HG03095 (cell line): Measurements from ENCODE around the gene GKAP1.
A peak's percentile ranks its signal among the peaks of the same experiment; 100 is the strongest.
"Not testable (repeated sequence)": the region's sequence is repeated elsewhere in the genome, so short reads cannot be mapped to it uniquely, and the experiment has no call there.

Experiments
- ATAC-seq: cut with Tn5 transposase; IDR thresholded peaks from one replicate; pipeline ENCODE4 v1.9.1; 2021; ENCODE audit warnings: moderate library complexity; ENCODE audit not compliant: unreplicated experiment

GKAP1 gene

DNA sequence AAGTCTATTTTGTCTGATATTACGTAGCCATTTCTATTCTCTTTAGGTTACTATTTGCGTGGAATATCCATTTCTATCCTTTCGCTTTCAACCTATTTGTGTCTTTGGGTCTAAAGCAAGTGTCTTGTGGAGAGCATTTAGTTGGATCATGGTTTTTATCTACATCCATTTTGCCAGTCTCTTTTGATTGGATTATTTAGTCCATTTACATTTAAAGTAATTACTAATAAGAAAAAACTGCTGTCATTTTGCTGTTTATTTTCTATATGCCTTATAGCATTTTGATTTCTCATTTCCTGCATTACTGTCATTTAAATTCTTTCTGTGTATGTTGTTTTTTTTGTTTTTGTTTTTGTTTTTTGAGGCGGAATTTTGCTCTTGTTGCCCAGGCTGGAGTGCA, 83.8 kb downstream of the GKAP1 start:
- ATAC-seq = no peak

DNA sequence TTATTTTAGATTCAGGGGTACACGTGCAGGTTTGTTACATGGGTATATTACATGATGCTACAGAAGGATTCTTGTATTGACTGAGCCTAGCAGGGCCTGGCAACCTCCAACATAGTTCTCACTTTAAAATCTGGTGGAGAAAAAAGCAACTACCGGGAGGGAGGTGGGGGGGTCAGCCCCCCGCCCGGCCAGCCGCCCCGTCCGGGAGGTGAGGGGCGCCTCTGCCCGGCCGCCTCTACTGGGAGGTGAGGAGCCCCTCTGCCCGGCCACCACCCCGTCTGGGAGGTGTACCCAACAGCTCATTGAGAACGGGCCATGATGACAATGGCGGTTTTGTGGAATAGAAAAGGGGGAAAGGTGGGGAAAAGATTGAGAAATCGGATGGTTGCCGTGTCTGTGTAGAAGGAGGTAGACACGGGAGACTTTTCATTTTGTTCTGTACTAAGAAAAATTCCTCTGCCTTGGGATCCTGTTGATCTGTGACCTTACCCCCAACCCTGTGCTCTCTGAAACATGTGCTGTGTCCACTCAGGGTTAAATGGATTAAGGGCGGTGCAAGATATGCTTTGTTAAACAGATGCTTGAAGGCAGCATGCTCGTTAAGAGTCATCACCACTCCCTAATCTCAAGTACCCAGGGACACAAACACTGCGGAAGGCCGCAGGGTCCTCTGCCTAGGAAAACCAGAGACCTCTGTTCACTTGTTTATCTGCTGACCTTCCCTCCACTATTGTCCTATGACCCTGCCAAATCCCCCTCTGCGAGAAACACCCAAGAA, 88.8 kb downstream of the GKAP1 start:
- ATAC-seq = not testable (repeated sequence)

GRCh38 chr9:83724436-83724835, 93.1 kb downstream of the GKAP1 start:
- ATAC-seq = no peak

- ATAC-seq = no peak
These were observed 94.7 kb downstream of the GKAP1 start for GRCh38 chr9:83722726-83723495.

DNA sequence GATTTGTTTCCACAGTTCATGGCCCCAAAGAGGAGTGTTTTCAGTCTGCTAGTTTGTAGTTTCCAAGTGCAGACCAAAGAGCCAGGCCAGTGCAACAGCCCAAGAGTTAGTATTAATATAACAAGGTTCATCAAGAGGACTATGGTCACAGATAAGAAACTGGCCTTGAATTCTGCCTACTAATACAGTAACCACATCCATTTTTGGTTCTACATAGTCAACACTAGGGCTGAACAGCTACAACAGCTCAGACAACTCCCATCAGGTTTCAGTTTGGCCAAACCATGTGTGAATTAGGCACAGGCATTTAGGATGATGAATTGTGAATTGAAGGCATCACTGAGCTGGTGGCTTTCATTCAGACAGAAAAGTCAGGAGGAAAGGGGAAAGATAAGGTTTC, 96.1 kb downstream of the GKAP1 start:
- no peak for ATAC-seq

GRCh38 chr9:83715794-83716193, 101.8 kb downstream of the GKAP1 start:
- ATAC-seq = no peak

GRCh38 chr9:83715221-83715620, 102.3 kb downstream of the GKAP1 start:
- ATAC-seq = no peak

DNA sequence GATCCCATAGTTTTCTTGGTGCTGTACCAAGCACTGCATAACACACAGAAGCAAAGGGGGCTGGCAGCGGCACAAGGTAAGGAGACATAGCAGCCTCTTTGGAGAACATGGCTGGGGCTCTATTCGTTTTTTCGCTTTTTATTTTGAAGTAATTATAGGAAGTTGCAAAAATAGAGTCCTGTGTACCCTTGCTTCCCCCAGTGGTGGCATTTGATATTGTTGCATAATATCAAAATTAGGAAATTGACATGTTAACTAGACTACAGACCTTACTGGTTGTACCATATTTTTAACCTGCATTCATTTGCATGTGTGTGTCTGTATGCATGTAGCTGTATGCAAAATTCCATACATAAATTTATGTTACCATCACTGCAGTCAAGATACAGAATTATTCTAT, 103.2 kb downstream of the GKAP1 start:
- ATAC-seq = no peak

DNA sequence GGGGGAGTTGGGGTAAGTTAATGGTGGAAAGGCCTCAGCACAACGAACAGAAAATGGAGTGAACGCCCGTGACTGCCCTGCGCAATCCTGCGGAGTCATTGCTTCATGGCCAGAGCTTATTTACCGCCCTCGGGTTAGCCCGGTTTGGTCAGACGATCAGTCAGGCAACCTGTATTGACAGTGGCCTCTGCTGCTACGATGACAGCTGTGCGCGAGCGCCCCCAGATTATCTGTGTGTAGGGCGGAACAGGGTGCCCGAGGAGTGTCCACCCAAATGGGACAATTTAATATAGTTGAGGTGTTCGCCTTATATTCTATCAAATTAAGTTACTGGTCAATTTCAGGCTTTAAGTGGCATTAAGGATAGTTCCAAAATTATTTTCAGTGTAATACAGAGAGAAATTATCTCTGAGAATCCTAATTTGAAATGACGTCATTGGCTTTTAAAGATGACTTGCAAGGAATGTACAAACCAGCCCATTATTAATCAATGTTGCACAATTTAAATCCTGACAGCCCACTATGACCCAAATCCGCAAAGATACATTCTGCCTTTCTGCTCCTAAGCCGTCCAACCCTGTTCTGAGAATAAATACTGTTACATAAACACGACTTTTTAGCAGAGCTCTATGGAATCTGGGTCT, 108.9 kb downstream of the GKAP1 start:
- peak; percentile 46 for ATAC-seq

GRCh38 chr9:83707768-83708514, 109.6 kb downstream of the GKAP1 start, which contains the start of gene UBQLN1:
UBQLN1 (minus strand) TSS chr9:83707958; CDS start chr9:83707679, 279 bp downstream.
- ATAC-seq = peak; percentile 65

- ATAC-seq = peak; percentile 41
These were observed 110.1 kb downstream of the GKAP1 start for GRCh38 chr9:83707518-83707767.

DNA sequence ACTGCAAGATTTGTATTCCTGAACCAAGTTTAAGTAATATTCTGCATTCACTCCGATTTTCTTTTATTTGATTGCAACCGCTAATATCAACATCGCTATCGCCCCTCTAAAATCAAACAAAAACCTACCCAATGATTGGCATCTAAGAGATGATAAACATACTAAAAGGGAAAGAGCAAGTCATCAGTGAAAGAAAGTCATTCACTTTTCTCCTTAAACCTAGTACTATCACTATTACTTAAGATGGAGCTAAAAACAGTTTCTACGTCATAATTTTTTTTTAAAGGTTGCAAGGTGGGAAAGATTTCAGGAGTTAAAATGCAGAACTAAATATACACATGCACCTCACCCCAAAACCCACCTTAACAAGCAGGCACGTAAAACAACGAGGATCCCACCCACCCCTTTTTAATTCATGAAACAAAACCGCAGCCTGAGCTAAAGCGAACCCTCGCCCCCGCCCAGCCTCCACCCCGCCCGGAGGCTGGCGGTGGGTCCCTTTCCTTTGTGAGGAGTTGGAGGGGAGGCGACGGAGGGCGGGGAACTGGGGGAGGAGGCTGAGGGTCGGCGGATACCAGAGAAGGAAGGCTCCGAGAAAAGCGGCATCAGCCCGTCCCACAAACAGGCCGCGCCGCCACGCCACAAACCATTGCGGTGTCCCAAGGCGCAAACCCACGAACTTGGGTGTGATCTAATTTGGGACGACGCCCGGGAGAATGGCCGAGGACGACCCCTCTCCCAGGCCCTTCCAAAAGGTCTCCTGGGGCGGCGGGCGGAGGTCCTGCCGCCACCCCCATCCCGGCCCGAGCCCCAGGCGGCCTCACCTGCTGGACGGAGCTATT, 110.7 kb downstream of the GKAP1 start:
- peak; percentile 18 for ATAC-seq

DNA sequence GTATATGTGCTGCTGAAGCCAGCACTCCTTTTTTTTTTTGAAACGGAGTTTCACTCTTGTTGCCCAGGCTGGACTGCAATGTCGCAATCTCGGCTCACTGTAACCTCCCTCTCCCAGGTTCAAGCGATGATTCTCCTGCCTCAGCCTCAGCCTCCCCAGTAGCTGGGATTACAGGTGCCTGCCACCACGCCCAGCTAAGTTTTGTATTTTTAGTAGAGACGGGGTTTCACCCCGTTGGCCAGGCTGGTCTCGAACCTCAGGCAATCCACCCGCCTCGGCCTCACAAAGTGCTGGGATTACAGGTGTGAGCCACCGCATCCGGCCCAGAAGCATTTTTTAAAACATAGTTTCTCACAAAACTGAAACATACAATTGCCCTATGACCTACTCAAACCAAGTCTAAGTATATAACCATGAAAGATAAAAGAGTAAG, 112.3 kb downstream of the GKAP1 start:
- not testable (repeated sequence) for ATAC-seq

DNA sequence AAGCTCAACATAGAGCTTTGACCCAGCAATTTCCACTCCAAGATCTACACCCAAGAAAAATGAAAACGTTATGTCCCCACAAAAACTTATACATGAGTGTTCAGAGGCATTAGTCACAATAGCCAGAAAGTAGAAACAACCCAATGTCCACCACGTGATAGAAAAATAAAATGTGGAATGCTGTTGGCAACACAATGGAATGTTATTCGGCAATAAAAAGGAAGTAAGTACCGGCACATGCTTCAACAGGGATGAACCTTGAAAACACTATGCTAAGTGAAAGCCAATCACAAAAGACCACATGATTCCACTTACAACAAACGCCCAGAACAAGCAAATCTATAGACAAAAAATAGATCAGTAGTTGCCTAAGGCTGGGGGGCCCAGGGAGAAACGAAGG, 115.8 kb downstream of the GKAP1 start:
- ATAC-seq = no peak

- no peak for ATAC-seq
These were observed 116.3 kb downstream of the GKAP1 start for GRCh38 chr9:83701286-83701685.

DNA sequence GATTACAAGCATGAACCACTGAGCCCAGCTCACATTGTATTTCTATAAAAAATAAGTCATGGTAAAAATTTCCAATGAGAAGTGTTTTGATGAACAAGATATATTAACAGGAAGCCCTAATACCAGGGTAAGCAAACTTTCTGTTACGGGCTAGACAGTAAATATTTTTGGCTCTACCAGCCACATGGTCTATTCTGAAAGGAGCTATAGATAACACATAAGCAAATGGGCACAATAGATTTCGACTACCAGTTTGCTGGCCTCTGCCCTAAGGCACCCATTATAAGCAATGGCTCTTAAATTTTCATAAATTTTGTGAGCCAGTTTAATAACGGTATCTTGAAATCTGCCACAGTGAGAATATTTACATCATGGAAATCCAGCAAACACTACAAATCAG, 118.0 kb downstream of the GKAP1 start:
- no peak for ATAC-seq

- ATAC-seq = peak; percentile 39
These were observed 118.5 kb downstream of the GKAP1 start for GRCh38 chr9:83698976-83699585.

DNA sequence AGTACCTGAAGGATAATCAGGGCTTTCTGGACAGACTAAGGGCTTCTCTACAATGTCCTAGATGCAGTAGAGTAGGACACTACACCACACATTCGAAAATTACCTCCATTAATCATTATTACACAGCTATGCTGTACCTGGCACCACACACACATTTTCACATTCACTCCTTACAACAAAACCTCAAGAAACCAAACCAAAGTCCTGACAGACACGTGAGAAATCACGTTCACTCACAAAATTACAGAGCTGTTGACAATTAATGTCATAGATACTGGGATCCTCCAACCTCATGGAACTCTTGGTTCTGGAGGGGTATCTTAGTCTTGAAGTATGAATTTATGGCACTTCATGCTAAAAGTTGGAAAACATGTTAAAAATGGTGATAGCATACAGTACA, 126.1 kb downstream of the GKAP1 start:
- ATAC-seq = no peak
